HepG2 (cell line): ENCODE data around the gene RALBP1.
"Not testable (repeated sequence)": the region's sequence is repeated elsewhere in the genome, so short reads cannot be mapped to it uniquely, and the experiment has no call there.

Experiments used
- CBX2 ChIP-seq, 2 experiments: fragments of 200-600 bp in 1 of 2; sonication (generic); formaldehyde crosslinking in 1 of 2; IDR thresholded peaks; 2 replicates each; pipeline versions ENCODE4 v1.7.0 to v1.8.1; 2018 to 2022; ENCODE audit warnings: low read depth in 2 of 2, low read length in 1 of 2, mild to moderate bottlenecking in 1 of 2, missing genetic modification reagents in 1 of 2
- EZH2 ChIP-seq: conservative IDR thresholded peaks from 2 replicates; pipeline ENCODE4 v1.6.1; 2012; ENCODE audit warnings: mild to moderate bottlenecking, low read depth, low read length, moderate library complexity
- HIVEP1 ChIP-seq: sonication (generic); formaldehyde crosslinking; IDR thresholded peaks from 2 replicates; pipeline ENCODE4 v1.4.0; 2020; ENCODE audit warnings: mild to moderate bottlenecking, missing genetic modification reagents
- HNRNPLL ChIP-seq: fragments of 200-400 bp; formaldehyde crosslinking; IDR thresholded peaks from 2 replicates; pipeline ENCODE4 v1.6.1; 2017; ENCODE audit warnings: mild to moderate bottlenecking, low read depth, low read length; ENCODE audit not compliant: poor library complexity, severe bottlenecking
- POLR2A ChIP-seq, 2 experiments: IDR thresholded peaks; 2 replicates each; pipeline ENCODE4 v1.6.1; 2011; ENCODE audit warnings: low read depth in 2 of 2, low read length in 2 of 2, mild to moderate bottlenecking in 1 of 2, moderate library complexity in 1 of 2; ENCODE audit not compliant: insufficient read depth in 1 of 2
- STAT5B ChIP-seq: sonication (generic); formaldehyde crosslinking; IDR thresholded peaks from 2 replicates; pipeline ENCODE4 v1.4.0; 2020; ENCODE audit warnings: missing genetic modification reagents
- TAF15 ChIP-seq: fragments of 200-400 bp; formaldehyde crosslinking; IDR thresholded peaks from one replicate; pipeline ENCODE4 v1.6.1; 2018; ENCODE audit warnings: mild to moderate bottlenecking, low read depth, low read length; ENCODE audit not compliant: poor library complexity, severe bottlenecking
- TCF7 ChIP-seq: sonication (generic); IDR thresholded peaks from 2 replicates; pipeline ENCODE4 v1.6.1; 2016; ENCODE audit warnings: antibody characterized with exemption, low read depth
- ZNF746 ChIP-seq: sonication (generic); formaldehyde crosslinking; IDR thresholded peaks from 2 replicates; pipeline ENCODE4 v1.8.0; 2022; ENCODE audit warnings: mild to moderate bottlenecking, missing genetic modification reagents
- TF ChIP-seq, protein P1 (sequence below): sonication (generic); formaldehyde crosslinking; IDR thresholded peaks from 2 replicates; pipeline ENCODE4 v1.5.0; 2020; ENCODE audit warnings: mild to moderate bottlenecking, missing genetic modification reagents, moderate library complexity
- TF ChIP-seq, protein P2 (sequence below): sonication (generic); formaldehyde crosslinking; IDR thresholded peaks from 2 replicates; pipeline ENCODE4 v1.4.0; 2020; ENCODE audit warnings: missing genetic modification reagents

DNA sequence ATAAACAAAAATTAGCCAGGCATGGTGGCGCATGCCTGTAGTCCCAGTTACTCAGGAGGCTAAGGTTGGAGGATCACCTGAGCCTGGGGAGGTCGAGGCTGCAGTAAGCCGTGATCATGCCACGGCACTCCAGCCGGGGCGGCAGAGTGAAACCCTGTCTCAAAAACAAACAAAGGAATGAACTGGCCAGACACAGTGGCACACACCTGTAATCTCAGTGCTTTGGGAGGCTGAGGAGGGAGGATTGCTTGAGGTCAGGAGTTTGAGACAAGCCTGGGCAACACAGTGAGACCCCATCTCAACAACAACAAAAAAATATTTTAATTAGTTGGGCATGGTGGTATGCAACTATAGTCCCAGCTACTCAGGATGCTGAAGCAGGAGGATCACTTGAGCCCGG lies 24.4 kb upstream of the RALBP1 start:
- not testable (repeated sequence) for TF ChIP-seq EZH2; STAT5B (CRISPR knock-in tag); TAF15; CBX2 (IDR thresholded peaks at IDR 0.05; ENCODE audit: low read depth, low read length); CBX2 (CRISPR knock-in tag; IDR thresholded peaks at IDR 0.05; ENCODE audit: low read depth); POLR2A (IDR thresholded peaks at IDR 0.05; ENCODE audit: insufficient read depth in 1 of 2, low read depth in 2 of 2, low read length in 2 of 2); TCF7; HNRNPLL; HIVEP1; ZNF746 (CRISPR knock-in tag)
- TF ChIP-seq, protein P1, sequence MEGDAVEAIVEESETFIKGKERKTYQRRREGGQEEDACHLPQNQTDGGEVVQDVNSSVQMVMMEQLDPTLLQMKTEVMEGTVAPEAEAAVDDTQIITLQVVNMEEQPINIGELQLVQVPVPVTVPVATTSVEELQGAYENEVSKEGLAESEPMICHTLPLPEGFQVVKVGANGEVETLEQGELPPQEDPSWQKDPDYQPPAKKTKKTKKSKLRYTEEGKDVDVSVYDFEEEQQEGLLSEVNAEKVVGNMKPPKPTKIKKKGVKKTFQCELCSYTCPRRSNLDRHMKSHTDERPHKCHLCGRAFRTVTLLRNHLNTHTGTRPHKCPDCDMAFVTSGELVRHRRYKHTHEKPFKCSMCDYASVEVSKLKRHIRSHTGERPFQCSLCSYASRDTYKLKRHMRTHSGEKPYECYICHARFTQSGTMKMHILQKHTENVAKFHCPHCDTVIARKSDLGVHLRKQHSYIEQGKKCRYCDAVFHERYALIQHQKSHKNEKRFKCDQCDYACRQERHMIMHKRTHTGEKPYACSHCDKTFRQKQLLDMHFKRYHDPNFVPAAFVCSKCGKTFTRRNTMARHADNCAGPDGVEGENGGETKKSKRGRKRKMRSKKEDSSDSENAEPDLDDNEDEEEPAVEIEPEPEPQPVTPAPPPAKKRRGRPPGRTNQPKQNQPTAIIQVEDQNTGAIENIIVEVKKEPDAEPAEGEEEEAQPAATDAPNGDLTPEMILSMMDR (CRISPR knock-in tag): not testable (repeated sequence)
- TF ChIP-seq, protein P2, sequence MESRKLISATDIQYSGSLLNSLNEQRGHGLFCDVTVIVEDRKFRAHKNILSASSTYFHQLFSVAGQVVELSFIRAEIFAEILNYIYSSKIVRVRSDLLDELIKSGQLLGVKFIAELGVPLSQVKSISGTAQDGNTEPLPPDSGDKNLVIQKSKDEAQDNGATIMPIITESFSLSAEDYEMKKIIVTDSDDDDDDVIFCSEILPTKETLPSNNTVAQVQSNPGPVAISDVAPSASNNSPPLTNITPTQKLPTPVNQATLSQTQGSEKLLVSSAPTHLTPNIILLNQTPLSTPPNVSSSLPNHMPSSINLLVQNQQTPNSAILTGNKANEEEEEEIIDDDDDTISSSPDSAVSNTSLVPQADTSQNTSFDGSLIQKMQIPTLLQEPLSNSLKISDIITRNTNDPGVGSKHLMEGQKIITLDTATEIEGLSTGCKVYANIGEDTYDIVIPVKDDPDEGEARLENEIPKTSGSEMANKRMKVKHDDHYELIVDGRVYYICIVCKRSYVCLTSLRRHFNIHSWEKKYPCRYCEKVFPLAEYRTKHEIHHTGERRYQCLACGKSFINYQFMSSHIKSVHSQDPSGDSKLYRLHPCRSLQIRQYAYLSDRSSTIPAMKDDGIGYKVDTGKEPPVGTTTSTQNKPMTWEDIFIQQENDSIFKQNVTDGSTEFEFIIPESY (CRISPR knock-in tag): not testable (repeated sequence)
